HG02840 (cell line): ENCODE results near the gene AP3D1.

Experiments used
- ATAC-seq: cut with Tn5 transposase; IDR thresholded peaks from one replicate; pipeline ENCODE4 v1.9.1; 2021; ENCODE audit warnings: mild to moderate bottlenecking, moderate library complexity, moderate number of reproducible peaks; ENCODE audit not compliant: unreplicated experiment, low FRiP score

AP3D1 gene

DNA sequence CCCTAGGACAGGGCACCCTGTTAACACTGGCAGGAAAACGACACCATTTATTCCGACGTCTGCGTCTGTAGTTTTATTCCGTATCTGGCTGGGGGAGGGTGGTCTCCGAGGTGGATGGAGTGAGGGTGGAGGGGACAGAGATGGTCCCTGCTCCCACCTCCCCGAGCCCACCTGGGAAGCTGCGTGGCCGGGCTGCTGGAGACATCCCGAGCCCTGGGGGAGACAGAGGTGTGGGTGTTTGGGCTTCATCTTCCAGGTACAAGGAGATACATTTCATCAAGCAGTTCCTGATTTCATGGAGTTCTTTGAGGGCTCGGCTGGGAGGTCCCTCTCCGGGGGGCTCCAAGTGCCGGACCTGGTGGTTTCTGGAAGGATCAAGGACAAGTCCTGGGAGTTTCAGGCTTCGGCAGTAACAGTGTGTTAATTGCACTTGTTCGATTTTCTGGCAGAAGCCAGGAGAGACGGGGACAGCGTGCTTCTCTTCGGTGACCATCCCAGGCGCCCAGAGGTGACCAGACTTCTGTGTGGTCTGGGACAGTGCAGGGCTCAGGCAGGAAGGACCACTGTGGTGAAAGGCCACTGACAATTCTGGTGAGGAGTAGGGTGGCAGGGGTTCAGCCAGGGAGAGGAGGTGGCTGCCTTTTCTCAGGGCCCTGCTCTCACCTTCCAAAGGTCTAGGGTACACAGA lies 80.2 kb downstream of the AP3D1 start:
- ATAC-seq, result no peak

DNA sequence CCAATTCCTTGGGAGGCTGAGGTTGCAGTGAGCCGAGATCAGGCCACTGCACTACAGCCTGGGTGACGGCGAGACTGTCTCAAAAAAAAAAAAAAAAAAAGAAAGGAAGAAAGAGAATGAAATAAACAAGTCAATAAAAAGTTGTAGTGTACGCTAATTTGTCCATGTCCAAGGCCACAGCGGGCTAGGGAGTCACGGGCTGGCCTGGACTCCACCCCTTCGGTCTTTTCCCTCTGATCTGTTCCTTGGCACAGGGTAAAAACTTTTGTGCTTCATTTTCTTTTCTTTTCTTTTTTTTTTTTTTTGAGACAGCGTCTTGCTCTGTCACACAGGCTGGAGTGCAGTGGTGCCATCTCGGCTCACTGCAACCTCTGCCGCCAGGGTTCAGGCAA lies 80.9 kb downstream of the AP3D1 start:
- no peak for ATAC-seq

DNA sequence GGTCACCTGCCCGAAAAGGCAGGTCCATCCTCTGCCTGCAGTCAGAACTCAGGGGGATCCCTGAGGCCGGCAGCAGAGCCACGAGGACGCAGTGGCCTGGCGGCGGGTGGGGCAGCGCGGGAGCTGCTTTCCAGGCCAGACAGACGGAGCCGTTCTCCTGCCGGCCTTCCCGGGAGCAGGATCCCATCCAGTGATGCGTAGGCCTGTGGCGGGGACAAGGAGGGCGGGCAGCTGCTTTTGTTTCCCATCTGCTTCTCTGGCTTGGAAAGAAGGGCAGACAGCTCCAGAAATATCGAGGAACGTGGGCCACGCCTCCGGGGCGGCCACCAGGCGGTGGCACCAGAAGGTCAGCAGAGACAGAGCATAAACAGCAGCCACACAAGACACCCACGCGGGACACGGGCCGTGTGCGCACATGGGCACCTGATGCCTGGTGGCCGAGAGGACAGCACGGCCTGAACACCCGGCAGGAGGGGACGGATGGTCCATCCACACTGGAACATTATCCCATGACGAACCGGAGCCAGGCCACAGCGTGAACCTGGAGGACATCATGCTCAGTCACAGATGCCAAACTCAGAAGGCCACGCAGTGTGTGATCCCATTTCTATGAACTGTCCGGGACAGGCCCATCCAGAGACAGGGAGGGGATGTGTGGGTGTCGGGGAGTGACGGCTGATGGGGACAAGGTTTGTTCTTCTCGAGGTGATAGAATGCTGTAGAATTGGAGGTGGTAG lies 86.4 kb downstream of the AP3D1 start:
- no peak for ATAC-seq

DNA sequence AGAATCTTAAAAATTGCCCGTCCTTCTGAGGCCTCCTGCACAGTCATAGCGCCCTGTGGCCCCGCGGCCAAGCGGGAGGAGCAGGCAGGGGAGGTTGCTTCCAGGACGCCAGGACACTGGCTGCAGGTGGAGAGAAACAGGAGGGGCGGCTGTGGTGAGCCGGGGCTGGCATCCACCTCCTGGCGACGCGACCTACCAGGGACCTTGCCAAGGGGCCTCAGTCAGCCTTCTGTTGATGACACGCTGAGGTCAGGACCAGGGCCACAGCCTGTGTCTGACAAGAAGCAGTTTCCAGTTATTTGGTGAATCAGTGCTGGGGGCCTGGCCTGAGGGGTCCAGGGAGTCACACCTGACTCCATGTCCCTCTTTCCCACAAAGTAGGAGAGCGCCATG lies 87.0 kb downstream of the AP3D1 start:
- no peak for ATAC-seq

DNA sequence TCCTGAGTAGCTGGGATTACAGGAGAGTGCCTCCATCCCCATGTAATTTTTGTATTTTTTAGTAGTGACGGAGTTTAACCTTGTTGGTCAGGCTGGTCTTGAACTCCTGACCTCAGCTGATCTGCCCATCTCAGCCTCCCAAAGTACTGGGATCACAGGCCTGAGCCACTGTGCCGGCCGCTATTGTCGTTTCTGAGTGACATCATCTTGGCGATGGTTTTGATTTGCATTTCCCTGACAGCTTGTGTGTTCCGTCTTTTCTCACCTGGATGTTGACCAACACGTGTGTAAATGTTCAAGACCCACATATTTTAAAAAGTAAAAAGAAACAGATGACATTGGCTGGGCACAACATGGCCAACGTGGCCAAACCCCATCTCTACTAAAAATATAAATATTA lies 87.5 kb downstream of the AP3D1 start:
- no peak for ATAC-seq

DNA sequence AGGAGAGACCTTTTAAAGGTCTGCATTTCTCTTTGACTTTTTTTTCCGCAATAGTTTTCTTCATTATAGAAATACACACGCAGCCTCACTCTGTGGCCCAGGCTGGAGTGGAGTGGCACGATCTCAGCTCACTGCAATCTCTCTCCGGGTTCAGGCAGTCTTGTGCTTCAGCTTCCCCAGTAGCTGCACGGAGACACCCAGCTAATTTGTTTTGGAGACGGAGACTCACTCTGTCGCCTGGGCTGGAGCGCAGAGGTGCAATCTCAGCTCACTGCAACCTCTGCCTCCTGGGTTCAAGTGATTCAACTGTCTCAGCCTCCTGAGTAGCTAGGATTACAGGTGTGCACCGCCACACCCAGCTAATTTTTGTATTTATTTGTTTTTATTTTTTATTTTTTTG lies 88.6 kb downstream of the AP3D1 start:
- ATAC-seq, result no peak

DNA sequence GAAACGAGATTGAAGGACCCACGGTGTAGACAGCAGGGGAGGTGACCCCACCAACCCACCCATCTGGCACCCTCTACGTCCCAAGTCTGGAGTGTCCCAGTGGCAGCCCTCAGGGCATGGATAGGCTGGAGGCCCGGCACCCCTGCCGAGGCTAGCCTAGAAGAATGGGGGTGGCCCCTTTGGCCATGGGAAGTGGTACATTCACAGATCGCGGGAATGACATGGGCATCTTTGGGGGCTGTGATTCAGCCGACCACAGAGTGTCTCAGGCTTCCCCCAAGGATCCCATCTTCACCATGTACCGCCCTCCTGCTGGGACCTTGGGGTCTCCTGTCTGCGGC lies 89.0 kb downstream of the AP3D1 start:
- no peak for ATAC-seq

DNA sequence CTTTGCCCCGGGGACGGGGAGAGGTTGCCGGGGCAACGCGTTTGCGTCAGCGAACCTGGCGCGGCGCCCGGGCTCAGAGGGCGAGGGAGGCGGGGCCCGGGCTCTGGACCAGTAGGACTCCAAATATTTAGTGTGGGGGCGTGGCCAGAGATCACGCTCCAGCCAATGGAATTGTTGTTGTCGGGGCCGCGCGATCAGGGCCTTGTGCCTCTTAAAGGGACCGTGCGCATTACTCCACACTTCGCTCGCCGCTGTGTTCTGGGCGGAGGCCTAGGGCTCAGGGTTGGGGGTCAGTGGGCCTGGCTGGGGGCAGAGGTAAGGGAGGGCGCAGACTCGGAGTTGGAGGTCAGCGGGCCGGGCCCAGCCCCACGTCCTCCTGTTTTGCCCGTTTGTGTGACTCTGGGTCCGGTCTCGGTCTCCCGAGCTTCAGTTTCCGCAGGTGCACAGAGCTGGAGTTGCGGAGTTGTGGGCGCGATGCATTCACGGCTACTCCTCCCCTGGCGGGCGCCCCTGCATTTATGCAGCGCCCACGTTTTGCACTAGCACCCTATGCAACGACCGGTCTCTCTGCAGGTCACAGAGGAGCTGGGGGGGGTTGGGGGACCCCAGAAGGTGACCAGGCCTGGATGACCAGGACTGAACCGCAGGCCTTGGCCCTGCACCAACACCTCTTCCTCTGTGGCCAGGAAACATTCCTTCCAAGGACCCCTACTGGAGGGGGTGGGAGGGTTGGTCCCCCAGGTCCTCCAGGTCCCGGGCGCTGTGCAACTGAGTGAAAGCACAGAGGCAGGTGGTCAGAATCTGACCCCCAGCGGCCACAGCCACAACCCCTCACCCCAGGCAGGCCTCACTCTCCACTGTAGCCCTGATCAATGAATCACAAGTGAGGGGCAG lies 89.6 kb downstream of the AP3D1 start:
- peak; percentile 79 for ATAC-seq

DNA sequence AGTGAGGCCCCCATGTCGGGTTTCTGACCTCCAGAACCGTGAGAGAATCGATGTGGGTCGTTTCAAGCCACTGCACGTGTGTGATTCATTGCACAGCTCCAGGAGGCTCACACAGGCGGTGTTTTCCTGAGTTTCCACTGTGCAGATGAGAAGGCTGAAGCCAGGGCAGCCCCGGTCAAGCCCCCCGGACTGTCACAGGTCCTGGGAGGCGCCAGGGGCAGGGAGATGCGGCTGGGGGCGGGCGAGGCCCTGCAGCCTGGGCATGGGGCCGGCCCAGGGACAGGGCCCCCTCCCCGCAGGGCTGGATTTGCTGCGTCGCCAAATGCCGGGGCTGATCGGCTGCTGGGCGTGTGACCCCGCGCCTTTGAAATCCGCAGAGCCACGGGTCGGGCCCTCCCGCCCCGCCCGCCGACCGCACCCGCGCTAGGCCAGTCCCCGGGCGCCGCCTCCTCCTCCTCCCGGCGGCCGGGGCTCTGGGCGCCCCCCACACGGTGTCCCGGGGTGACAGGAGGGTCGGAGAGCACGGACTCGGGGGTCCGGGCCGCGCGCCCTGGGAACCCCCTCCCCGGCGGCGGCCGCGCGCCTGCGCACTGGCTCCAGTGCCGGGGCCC lies 90.4 kb downstream of the AP3D1 start:
- peak; percentile 30 for ATAC-seq

DNA sequence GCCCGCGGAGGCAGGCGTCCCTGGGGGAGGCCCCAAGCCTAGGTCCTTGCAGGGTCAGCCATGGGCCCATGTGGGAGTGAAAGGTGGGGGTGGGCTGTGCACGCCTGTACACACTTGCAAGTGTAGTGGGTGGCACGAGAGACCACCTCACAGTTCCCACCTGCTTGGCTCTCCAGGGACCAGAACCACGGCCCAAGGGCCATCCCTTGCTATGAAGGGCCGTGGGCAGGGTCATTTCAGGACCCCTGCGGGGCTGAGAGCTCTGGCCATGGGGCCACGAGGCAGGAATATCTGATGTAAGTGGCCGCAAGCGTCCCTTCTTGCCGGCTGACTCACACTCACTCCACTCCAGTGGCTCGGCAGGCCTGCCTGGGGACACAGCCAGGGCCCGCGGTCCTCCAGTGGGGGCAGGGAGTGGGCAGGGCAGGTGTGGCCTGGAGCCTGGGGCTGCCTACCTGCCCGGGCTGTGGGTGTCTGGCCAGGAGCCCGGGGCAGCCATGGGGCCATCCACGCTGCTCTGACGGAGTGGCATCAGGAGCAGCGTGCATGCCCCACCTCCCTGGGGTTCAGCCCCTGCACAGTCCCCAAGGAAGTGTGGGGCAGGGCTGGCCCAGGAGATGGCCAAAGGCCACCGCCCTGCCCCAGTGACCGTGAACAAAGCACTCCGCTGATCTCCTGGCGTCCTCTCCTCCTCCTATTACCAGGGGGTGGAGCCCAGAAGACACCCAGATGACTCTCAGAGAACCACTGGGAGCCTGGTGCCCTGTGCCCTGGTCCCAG lies 91.8 kb downstream of the AP3D1 start:
- no peak for ATAC-seq

DNA sequence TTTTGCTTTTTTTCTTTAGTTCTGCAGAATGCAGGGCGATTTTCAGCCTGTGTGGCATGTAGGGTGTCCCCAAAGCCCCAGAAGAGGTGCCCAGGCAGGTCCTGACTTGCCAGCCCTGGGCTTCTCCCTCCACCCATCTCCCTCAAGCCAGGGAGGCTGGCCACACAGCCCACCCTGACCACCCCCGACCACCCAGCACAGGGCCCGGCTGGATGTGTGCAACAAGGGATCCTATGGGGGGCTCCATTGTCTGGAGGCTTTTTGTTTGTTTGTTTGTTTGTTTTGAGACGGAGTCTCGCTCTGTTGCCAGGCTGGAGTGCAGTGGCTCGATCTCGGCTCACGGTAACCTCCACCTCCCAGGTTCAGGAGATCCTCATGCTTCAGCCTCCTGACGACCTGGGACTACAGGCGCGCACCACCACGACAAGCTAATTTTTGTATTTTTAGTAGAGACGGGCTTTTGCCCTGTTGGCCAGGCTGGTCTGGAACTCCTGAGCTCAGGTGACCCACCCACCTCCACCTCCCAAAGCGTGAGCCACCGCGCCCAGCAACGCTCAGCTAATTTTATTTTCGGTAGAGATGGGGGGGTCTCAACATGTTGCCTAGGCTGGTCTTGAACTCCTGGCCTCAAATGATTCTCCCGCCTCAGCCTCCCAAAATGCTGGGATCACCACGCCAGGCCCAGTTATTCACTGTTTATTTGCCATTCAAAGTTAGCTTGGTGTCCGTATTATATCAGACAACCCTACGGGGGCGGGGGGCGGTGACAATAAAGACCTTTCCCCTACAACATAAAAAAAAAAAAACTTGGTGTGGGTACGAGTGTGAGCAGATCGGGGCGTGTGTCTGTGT lies 92.6 kb downstream of the AP3D1 start:
- ATAC-seq, result no peak

DNA sequence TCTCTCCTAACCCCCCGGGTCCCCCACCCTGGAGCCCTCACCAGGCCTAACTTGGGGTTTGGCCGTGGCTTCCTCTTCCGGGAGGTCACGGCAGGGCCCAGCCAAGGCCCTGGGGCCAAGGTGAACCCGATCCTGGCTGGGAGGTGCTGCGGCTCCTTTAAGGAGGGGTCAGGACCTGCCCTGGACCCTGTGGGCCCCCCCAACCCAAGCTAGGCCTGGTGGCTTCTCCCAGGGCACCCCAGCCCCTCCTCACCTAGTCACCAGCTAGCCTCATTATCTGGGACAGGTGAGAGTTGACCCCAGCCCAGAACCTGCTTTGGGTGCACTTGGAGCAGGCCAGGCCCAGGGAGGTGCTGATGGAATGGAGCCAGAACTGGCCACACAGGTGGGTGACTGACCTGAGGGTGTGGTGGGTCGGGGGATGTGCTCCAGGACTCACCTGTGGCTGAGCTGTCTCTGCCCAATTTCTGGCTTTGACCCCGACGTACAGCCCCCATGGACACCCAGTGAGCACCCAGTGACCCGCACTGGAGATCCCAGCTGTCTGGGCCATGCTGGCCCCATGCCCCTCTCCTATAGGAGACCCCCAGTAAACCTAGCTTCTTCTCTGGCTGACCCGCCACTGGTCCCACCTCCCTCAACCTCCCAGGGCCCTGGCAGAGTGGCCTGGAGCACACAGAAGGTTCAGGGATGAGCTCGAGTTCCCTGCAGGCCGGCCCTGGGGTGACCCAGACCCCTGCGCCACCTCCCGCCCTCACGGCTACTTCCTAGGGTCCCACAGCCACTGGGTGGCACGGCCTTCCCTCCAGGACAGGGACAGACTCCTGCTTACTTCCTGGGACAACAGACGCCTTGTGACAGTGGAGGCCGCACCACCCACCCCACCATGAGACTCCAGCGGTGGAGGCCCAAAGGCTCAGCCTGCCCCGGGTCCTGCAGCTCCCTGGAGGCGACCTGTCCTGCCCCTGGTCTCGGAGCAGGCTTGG lies 93.6 kb downstream of the AP3D1 start:
- ATAC-seq, result no peak

DNA sequence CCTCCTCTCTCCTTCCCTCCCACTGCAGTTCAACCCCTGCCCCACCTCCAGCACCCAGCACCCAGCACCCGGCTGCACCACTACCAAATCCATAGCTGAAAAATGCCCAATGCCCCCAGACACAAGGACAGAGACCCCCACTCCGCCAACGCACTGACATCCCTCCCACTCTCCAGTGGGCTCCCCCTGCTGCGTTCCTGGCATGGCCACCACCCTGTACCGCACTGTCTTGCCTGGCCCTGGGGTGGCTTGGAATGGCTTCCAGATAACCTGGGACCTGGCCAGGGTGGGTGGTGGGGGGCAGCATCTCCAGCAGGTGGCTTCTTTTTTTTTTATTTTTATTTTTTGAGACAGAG lies 94.6 kb downstream of the AP3D1 start:
- ATAC-seq, result no peak

DNA sequence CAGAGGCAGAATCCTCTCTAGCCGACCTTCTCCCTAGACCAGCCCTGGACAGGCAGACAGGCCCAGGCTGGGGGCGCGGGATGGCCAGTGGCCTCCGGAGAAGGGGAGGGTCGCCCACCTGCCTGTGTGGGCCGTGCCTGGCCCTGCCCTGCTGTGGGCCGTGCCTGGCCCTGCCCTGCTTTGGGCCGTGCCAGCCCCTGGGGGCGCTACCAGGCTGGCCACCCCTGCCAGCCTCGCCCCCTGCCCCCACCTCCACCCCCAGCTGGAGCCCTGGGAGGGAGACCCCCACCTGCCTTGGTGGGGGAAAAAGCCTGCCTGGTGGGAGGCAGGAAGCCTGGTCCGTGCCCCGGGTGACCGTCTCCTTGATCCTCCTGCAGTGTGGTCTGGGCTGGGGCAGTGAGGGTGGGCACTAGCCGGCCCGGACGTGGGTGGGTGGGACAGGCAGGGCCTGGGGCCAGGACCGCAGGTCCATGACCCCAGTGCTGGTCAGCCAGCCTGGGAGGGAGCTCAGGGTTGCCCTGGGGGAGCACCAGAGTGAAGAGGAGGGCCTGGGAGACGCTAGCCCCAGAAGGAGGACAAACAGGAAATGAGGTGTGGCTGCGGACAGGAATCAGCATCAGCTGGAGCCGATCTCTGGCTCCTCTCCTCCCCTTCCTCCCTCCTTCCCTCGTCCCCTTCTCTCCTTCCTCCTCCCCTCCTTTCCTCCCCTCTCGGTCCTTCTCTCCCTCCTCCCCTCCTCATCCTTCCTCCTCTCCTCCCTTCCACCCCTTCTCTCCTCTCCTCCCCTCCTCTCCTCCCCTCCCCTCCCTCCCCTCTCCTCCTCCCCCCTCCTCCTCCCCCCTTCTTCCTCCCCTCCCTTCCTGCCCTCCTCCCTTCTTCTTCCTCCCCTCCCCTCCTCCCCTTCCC lies 95.2 kb downstream of the AP3D1 start:
- ATAC-seq, result no peak

DNA sequence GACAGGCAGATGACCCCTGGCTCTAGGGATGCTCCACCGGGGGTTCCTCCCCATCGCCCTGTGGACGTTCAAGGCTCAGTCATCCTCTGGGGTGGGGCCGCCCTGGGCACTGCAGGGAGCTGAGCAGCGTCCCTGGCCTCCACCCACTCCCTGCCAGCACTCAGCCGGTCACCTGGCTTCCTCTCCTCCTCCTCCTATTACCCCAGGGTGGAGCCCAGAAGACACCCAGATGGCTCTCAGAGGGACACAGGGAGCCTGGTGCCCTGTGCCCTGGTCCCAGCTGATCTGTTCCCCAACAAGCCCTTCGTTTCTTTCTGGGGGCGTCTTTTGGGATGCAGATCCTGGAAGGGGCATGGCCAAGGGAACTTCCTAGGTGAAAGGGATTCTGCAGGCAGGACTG lies 96.6 kb downstream of the AP3D1 start:
- ATAC-seq, result no peak

DNA sequence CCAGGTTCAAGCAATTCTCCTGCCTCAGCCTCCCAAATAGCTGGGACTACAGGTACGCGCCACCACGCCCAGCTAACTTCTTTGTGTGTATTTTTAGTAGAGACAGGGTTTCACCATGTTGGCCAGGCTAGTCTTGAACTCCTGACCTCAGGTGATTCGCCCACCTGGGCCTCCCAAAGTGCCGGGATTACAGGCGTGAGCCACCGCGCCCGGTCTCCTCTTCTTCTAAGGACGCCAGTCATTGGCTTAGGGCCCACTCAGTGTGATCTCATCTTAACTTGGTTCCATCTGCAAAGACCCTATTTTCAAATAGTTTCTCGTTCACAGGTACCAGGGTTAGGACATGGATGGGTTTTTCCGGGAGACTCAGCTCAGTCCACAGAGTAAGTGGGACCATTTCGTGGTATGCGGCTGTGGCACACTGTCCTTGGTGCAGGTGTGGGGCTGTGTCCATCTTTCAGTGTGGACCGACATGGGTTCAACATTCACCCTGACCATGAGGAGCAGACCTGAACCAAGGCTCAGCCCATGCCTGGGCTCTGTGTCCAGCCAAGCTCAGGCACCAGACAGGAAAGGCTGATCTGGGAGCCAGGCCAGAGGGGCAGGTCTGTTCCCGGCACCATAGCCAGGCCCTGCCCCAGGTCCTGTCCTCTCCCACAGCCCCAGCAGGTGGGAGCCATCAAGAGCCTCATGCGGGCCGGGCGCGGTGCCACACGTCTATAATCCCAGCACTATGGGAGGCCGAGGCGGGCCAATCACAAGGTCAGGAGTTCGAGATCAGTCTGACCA lies 97.6 kb downstream of the AP3D1 start:
- ATAC-seq, result no peak
